GM12878 (cell line): ENCODE data around the gene LRRC8B. TPM values are rescaled to one million over a fixed set of nuclear protein-coding genes. Genes with fewer than 3 reads are reported as not detected.

ENCODE experiments used
- ATAC-seq: fragments of 200-7000 bp; cut with Tn5 transposase; 3 replicates; pipeline ENCODE4 v1.9.1; 2020; ENCODE audit warnings: mild to moderate bottlenecking, moderate library complexity
- BruUV-seq: library from RNA; stranded (reverse); fragments of 400-500 nt; replicated peaks from 2 replicates; lab custom pipeline; 2021; lab: Mats Ljungman, UMichigan
- CTCF ChIA-PET: fragments of 300-600 bp; sonication (Branson Sonifier 250); formaldehyde crosslinking; extraction: SDS; loops from one replicate; lab custom pipeline; 2021; ENCODE audit warnings: inconsistent platforms; lab: Yijun Ruan, JAX
- POLR2A ChIA-PET: fragments of 350-600 bp; formaldehyde crosslinking; extraction: SDS; loops from one replicate; lab custom pipeline; 2021; ENCODE audit warnings: inconsistent platforms; lab: Charles Lee
- RAD21 ChIA-PET: fragments of 300-600 bp; sonication (Branson Sonifier 250); formaldehyde crosslinking; loops from one replicate; lab custom pipeline; 2023; ENCODE audit warnings: antibody characterized with exemption; ENCODE audit not compliant: unreplicated experiment; lab: Charles Lee
- SMC1A ChIA-PET: fragments of 300-600 bp; sonication (Branson Sonifier 250); formaldehyde crosslinking; loops from one replicate; lab custom pipeline; 2023; ENCODE audit not compliant: unreplicated experiment, uncharacterized antibody; lab: Charles Lee
- DNase-seq: peaks from one replicate; pipeline ENCODE4 v3.0.0-alpha.2; 2011; ENCODE audit warnings: low read depth, low spot score
- FAIRE-seq: peaks from 3 replicates; lab custom pipeline; 2011; peaks lifted over from hg19 to GRCh38; lab: Jason Lieb, UNC
- H2AFZ ChIP-seq: 2 replicates; pipeline ENCODE4 v1.6.0; 2011; ENCODE audit warnings: low read depth, low read length, control low read depth; ENCODE audit not compliant: control insufficient read depth
- H3K27ac ChIP-seq: 2 replicates; pipeline ENCODE4 v1.5.1; 2011; ENCODE audit warnings: control low read depth; ENCODE audit not compliant: control insufficient read depth, insufficient read depth
- H3K27me3 ChIP-seq, 2 experiments: replicated peaks in 1 of 2; 2 replicates each; pipeline versions ENCODE4 v1.6.0 to v1.6.1; 2011; ENCODE audit warnings: low read length in 1 of 2; ENCODE audit not compliant: control insufficient read depth in 2 of 2, insufficient read depth in 2 of 2
- H3K36me3 ChIP-seq, 2 experiments: 2 replicates each; pipeline ENCODE4 v1.5.1; 2011; ENCODE audit warnings: low read length in 1 of 2; ENCODE audit not compliant: control insufficient read depth in 2 of 2, insufficient read depth in 2 of 2
- H3K4me1 ChIP-seq: 2 replicates; pipeline ENCODE4 v1.6.1; 2011; ENCODE audit warnings: mild to moderate bottlenecking, low read length, moderate library complexity, mixed read lengths; ENCODE audit not compliant: control insufficient read depth, insufficient read depth
- H3K4me2 ChIP-seq: 2 replicates; pipeline ENCODE4 v1.6.0; 2011; ENCODE audit warnings: control low read depth; ENCODE audit not compliant: control insufficient read depth, insufficient read depth
- H3K4me3 ChIP-seq: fragments of 200-600 bp; sonication (generic); 2 replicates; pipeline ENCODE4 v1.5.1; 2016
- H3K79me2 ChIP-seq: 2 replicates; pipeline ENCODE4 v1.6.0; 2011; ENCODE audit warnings: low read length; ENCODE audit not compliant: control insufficient read depth, insufficient read depth
- H3K9ac ChIP-seq: 2 replicates; pipeline ENCODE4 v1.8.0; 2011; ENCODE audit warnings: low read length, control low read depth, mixed read lengths; ENCODE audit not compliant: control insufficient read depth, insufficient read depth
- H3K9me3 ChIP-seq: replicated peaks from 3 replicates; pipeline ENCODE4 v1.5.1; 2011; ENCODE audit warnings: mild to moderate bottlenecking, low read length; ENCODE audit not compliant: control insufficient read depth, insufficient read depth
- H4K20me1 ChIP-seq: 2 replicates; pipeline ENCODE4 v1.6.0; 2011; ENCODE audit not compliant: control insufficient read depth, insufficient read depth
- ETV6 ChIP-seq, 2 experiments: fragments of 450-650 bp in 1 of 2; IDR thresholded peaks in 1 of 2; conservative IDR thresholded peaks in 1 of 2; 2 replicates each; pipeline ENCODE4 v1.6.1; 2014; ENCODE audit warnings: antibody characterized with exemption in 1 of 2, borderline replicate concordance in 1 of 2, low read depth in 1 of 2, mild to moderate bottlenecking in 1 of 2, moderate library complexity in 1 of 2
- HDAC6 ChIP-seq: fragments of 200-600 bp; sonication (generic); IDR thresholded peaks from one replicate; pipeline ENCODE4 v1.8.0; 2017; ENCODE audit warnings: antibody characterized with exemption; ENCODE audit not compliant: unreplicated experiment
- IRF3 ChIP-seq: fragments of 450-650 bp; IDR thresholded peaks from 2 replicates; pipeline ENCODE4 v1.6.1; 2014; ENCODE audit warnings: mild to moderate bottlenecking
- MYB ChIP-seq: fragments of 150-350 bp; IDR thresholded peaks from 2 replicates; pipeline ENCODE4 v1.6.1; 2014; ENCODE audit warnings: mild to moderate bottlenecking, low read depth, low read length, borderline replicate concordance
- NR2C1 ChIP-seq: fragments of 450-650 bp; IDR thresholded peaks from 2 replicates; pipeline ENCODE4 v1.6.1; 2017; ENCODE audit warnings: antibody characterized with exemption, mild to moderate bottlenecking, moderate library complexity
- RFX5 ChIP-seq: IDR thresholded peaks from 2 replicates; pipeline ENCODE4 v1.6.1; 2011; ENCODE audit warnings: low read depth, low read length, improper control_type of control experiment
- SKIL ChIP-seq: fragments of 450-650 bp; IDR thresholded peaks from 2 replicates; pipeline ENCODE4 v1.6.1; 2017; ENCODE audit warnings: mild to moderate bottlenecking, low read depth, inconsistent platforms; ENCODE audit not compliant: poor library complexity, severe bottlenecking
- STAT3 ChIP-seq: IDR thresholded peaks from 2 replicates; pipeline ENCODE4 v1.6.1; 2011; ENCODE audit warnings: low read depth, low read length, improper control_type of control experiment
- WGBS: methylation state at CpG from one replicate; pipeline ENCODE4 v1.1.6; 2016; ENCODE audit warnings: low lambda C conversion rate; ENCODE audit not compliant: insufficient replicate concordance, insufficient coverage; ENCODE audit errors: missing lambda C conversion rate; 5-methylcytosine and 5-hydroxymethylcytosine counted together
- in situ Hi-C: fragments of 300-500 bp; cut with MboI; formaldehyde crosslinking; loops from 9 replicates; pipeline ENCODE4 v1.14.3; 2018; ENCODE audit warnings: mixed read lengths
- intact Hi-C: fragments of 100-400 bp; cut with micrococcal nuclease; formaldehyde crosslinking; loops from one replicate; pipeline ENCODE4 v1.14.2; 2022; ENCODE audit not compliant: unreplicated experiment
- polyA plus RNA-seq, 11 experiments: library from polyadenylated mRNA; depleted of rRNA in 4 of 11; unstranded in 6 of 11; stranded (reverse) in 5 of 11; fragments of >200 nt; fragmentation: Nextera tagmentation in 4 of 11; fragmentation: Illumina TruSeq in 1 of 11; extraction: Ambion mirVana in 4 of 11; extraction: Trizol in 1 of 11; gene quantifications; 1 replicate in 1 of 11; 2 replicates in 10 of 11; pipeline versions ENCODE4 v1.2.1 to v1.2.3, GENCODE V29; 2011 to 2016; ENCODE audit warnings: inconsistent platforms in 2 of 11, missing spikeins in 2 of 11, low read depth in 1 of 11
- total RNA-seq, 4 experiments: library from RNA; depleted of rRNA in 3 of 4; stranded (reverse); fragments of >200 nt in 3 of 4; fragmentation: Illumina TruSeq in 1 of 4; extraction: Trizol in 1 of 4; gene quantifications; 2 replicates each; pipeline versions ENCODE4 v1.2.1 to v1.2.3, GENCODE V29; 2013 to 2021
- TF ChIP-seq, protein P1 (sequence below): fragments of 450-650 bp; IDR thresholded peaks from 2 replicates; pipeline ENCODE4 v1.6.1; 2017; ENCODE audit warnings: borderline replicate concordance
- TF ChIP-seq, protein P2 (sequence below): fragments of 450-650 bp; IDR thresholded peaks from 2 replicates; pipeline ENCODE4 v1.6.1; 2017; ENCODE audit warnings: mild to moderate bottlenecking
- TF ChIP-seq, protein P3 (sequence below): IDR thresholded peaks from 2 replicates; pipeline ENCODE4 v1.6.1; 2011; ENCODE audit warnings: low read depth, low read length, improper control_type of control experiment, borderline replicate concordance

The LRRC8B gene
- total and polyA plus RNA-seq, 10 of the 15 experiments (the other 5 are each of a cell fraction or from before 2014, with no cell fraction given) = 1.3 to 9.2 (median 5.4) TPM

DNA sequence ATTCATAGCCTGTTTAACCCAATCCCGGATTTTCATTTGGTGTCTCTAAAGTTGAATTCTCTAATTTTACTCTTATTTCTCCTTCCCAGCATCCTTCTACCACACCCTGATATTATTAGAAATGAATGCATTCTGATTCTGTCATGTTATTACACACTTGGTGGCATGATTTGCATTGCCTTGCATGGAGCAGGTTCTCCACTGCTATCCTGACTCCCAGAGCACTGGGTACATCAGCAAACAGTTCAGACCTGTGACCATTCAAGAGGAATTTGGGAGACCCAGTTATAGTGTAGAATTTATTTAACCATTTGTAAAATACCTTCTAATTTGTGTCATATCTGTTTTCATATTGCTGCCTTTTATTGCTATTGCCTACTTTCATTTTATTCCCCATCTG, 2.6 kb downstream of the LRRC8B start (continued):
- TF ChIP-seq, protein P1, sequence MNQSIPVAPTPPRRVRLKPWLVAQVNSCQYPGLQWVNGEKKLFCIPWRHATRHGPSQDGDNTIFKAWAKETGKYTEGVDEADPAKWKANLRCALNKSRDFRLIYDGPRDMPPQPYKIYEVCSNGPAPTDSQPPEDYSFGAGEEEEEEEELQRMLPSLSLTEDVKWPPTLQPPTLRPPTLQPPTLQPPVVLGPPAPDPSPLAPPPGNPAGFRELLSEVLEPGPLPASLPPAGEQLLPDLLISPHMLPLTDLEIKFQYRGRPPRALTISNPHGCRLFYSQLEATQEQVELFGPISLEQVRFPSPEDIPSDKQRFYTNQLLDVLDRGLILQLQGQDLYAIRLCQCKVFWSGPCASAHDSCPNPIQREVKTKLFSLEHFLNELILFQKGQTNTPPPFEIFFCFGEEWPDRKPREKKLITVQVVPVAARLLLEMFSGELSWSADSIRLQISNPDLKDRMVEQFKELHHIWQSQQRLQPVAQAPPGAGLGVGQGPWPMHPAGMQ = no peak
- no peak for TF ChIP-seq RFX5
- TF ChIP-seq, protein P2, sequence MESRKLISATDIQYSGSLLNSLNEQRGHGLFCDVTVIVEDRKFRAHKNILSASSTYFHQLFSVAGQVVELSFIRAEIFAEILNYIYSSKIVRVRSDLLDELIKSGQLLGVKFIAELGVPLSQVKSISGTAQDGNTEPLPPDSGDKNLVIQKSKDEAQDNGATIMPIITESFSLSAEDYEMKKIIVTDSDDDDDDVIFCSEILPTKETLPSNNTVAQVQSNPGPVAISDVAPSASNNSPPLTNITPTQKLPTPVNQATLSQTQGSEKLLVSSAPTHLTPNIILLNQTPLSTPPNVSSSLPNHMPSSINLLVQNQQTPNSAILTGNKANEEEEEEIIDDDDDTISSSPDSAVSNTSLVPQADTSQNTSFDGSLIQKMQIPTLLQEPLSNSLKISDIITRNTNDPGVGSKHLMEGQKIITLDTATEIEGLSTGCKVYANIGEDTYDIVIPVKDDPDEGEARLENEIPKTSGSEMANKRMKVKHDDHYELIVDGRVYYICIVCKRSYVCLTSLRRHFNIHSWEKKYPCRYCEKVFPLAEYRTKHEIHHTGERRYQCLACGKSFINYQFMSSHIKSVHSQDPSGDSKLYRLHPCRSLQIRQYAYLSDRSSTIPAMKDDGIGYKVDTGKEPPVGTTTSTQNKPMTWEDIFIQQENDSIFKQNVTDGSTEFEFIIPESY = no peak
- TF ChIP-seq, protein P3, sequence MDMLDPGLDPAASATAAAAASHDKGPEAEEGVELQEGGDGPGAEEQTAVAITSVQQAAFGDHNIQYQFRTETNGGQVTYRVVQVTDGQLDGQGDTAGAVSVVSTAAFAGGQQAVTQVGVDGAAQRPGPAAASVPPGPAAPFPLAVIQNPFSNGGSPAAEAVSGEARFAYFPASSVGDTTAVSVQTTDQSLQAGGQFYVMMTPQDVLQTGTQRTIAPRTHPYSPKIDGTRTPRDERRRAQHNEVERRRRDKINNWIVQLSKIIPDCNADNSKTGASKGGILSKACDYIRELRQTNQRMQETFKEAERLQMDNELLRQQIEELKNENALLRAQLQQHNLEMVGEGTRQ = no peak
- TF ChIP-seq STAT3 = no peak

GRCh38 chr1:89527750-89528381, 3.2 kb downstream of the LRRC8B start:
- no peaks in the 10 kb centered on the region; the same call in 1 of the 3 replicates for H3K9me3 ChIP-seq
- intact Hi-C loops (no loop called here), in situ Hi-C loops (no loop called here)
- H3K27ac ChIP-seq = no peak overlapping the region
- no peak for FAIRE-seq
- 97% methylated on average over 2 of the region's 2 CpGs for WGBS
- H3K4me1 ChIP-seq = peaks cover 12% of the 10 kb centered on the region; the same call in 1 of the 2 replicates
- RAD21 ChIA-PET = interaction anchor here (0.9 to 2.2 kb wide), 5 partner anchors 10 to 129 kb away, joined by 3 to 9 read pairs (median 4); no protein-coding TSS in a partner anchor
- H3K9ac ChIP-seq = no peak overlapping the region
- H3K27me3 ChIP-seq = no peaks in the 10 kb centered on the region
- H2AFZ ChIP-seq = no peak overlapping the region
- peaks cover 34% of the 10 kb centered on the region for H3K79me2 ChIP-seq
- SMC1A ChIA-PET = interaction anchor here (0.7 to 3.1 kb wide), 15 partner anchors 9 to 318 kb away, joined by 3 to 20 read pairs (median 5); no protein-coding TSS in a partner anchor
- CTCF ChIA-PET = interaction anchor here (0.7 to 1.8 kb wide), 6 partner anchors 39 to 235 kb away, joined by 3 to 9 read pairs (median 4); no protein-coding TSS in a partner anchor
- no peak for DNase-seq
- no peaks in the 10 kb centered on the region for H4K20me1 ChIP-seq
- no peak for ATAC-seq
- POLR2A ChIA-PET = interaction anchor here (0.6 to 1.3 kb wide), 4 partner anchors 20 to 122 kb away, joined by 3 to 7 read pairs (median 4); no protein-coding TSS in a partner anchor
- no peaks in the 10 kb centered on the region; a peak in 1 of 4 replicates for H3K36me3 ChIP-seq
- no TSS peak for BruUV-seq
- peak overlapping the region; percentile 41 for H3K4me2 ChIP-seq
- H3K4me3 ChIP-seq = peak overlapping the region; percentile 19; the same call in 1 of the 2 replicates
- TF ChIP-seq SKIL = no peak
- TF ChIP-seq ETV6 (conservative IDR thresholded peaks at IDR 0.05 in 1 of 2, IDR thresholded peaks at IDR 0.05 in 1 of 2; ENCODE audit: borderline replicate concordance in 1 of 2, low read depth in 1 of 2) = no peak
- TF ChIP-seq HDAC6 = no peak
- TF ChIP-seq NR2C1 = peak; percentile 52; the same call in 1 of the 2 replicates
- no peak for TF ChIP-seq IRF3
- no peak for TF ChIP-seq MYB
